NCI-H2107 treated with DMSO at 0.1 percent for 48 hours (cell line): ENCODE measurements around the gene STAP2.
"Not testable (repeated sequence)": the region's sequence is repeated elsewhere in the genome, so short reads cannot be mapped to it uniquely, and the experiment has no call there.

ENCODE experiments used
- DNase-seq: peaks from one replicate; lab custom pipeline; 2025; ENCODE audit not compliant: unreplicated experiment; lab: John Stamatoyannopoulos, UW

STAP2 gene

GRCh38 chr19:4278010-4278409, 60.6 kb downstream of the STAP2 start:
- DNase-seq, result no peak

- no peak for DNase-seq
Observed at GRCh38 chr19:4277191-4277696, 61.4 kb downstream of the STAP2 start.

- not testable (repeated sequence) for DNase-seq
Observed at GRCh38 chr19:4274321-4274686, 64.3 kb downstream of the STAP2 start.
